Ovary (tissue), 9 donors: ENCODE results near the gene RERE. TPM values are rescaled to one million over a fixed set of nuclear protein-coding genes. Genes with fewer than 3 reads are reported as not detected.

Experiments
- DNase-seq, 5 donors: peaks; one replicate each; pipeline ENCODE4 v3.0.0-alpha.2; 2019 to 2020
- H3K27ac ChIP-seq, 2 donors: fragments of 200-600 bp; one replicate each; pipeline versions ENCODE4 v1.5.1 to v1.8.0; 2019 to 2022
- H3K27me3 ChIP-seq: fragments of 200-600 bp; one replicate; pipeline ENCODE4 v1.8.0; 2022
- H3K36me3 ChIP-seq: fragments of 200-600 bp; sonication (generic); one replicate; pipeline ENCODE4 v1.5.1; 2019
- H3K4me1 ChIP-seq: one replicate; pipeline ENCODE4 v1.8.1; 2013; ENCODE audit warnings: mild to moderate bottlenecking, moderate library complexity; ENCODE audit not compliant: insufficient read depth
- H3K4me3 ChIP-seq: fragments of 200-600 bp; sonication (generic); one replicate; pipeline ENCODE4 v1.5.1; 2017
- H3K9me3 ChIP-seq, 2 donors: fragments of 200-600 bp in 1 of 2; sonication (generic) in 1 of 2; one replicate each; pipeline versions ENCODE4 v1.5.1 to v1.8.1; 2013 to 2019; ENCODE audit warnings: mild to moderate bottlenecking in 1 of 2, moderate library complexity in 1 of 2
- CTCF ChIP-seq, 3 donors: fragments of 450-650 bp in 2 of 3; fragments of 200-600 bp in 1 of 3; IDR thresholded peaks; one replicate each; pipeline versions ENCODE4 v1.5.1 to v1.8.0; 2016 to 2022; ENCODE audit warnings: antibody characterized with exemption in 3 of 3, mild to moderate bottlenecking in 1 of 3
- EP300 ChIP-seq: sonication (generic); formaldehyde crosslinking; IDR thresholded peaks from one replicate; pipeline ENCODE4 v1.6.1; 2017; ENCODE audit warnings: antibody characterized with exemption
- POLR2A ChIP-seq: fragments of 450-650 bp; IDR thresholded peaks from one replicate; pipeline ENCODE4 v1.6.1; 2017; ENCODE audit warnings: antibody characterized with exemption, mild to moderate bottlenecking, moderate library complexity
- WGBS, 3 donors: extraction: QIAGEN DNeasy Blood & Tissue Kit in 1 of 3; methylation state at CpG; one replicate each; pipeline versions ENCODE4 v1.1.5 to v1.1.7; 2013 to 2017; 5-methylcytosine and 5-hydroxymethylcytosine counted together
- intact Hi-C, 4 donors: fragments of 100-400 bp; cut with DNase I; formaldehyde crosslinking; loops; one replicate each; pipeline versions ENCODE4 v1.11.0 to v1.15.1; 2022 to 2023
- polyA plus RNA-seq, 2 donors: library from polyadenylated mRNA; stranded (reverse); fragments of 200-250 nt in 1 of 2; fragments of 350-450 nt in 1 of 2; fragmentation: Illumina TruSeq in 1 of 2; extraction: RNeasy Lipid Tissue Mini Kit (QIAGEN cat#74804) in 1 of 2; gene quantifications; one replicate each; pipeline ENCODE4 v1.2.3, GENCODE V29; 2013 to 2014
- total RNA-seq, 7 donors: library from RNA; depleted of rRNA in 2 of 7; stranded (reverse); fragments of >200 nt in 2 of 7; fragmentation: NEBNext Ultra II Directional in 3 of 7; extraction: Animal tissue kit (Norgen Biotek cat#: 25700) in 3 of 7; gene quantifications; one replicate each; pipeline versions ENCODE4 v1.1.0 to v1.2.4, GENCODE V29; 2016 to 2023
- donor health status: DM: no; HTN: no; CAD: no; lungs with moderate emphysema.
- donor health status: DM: no; HTN: no; CAD: no.
- donor health status: Bipolar disorder and iron deficiency.
- donor health status: DM: yes; HTN: yes; CAD: no.
- donor health status: DM: no; HTN: no; CAD: no.
- donor health status: DM: yes; HTN: yes; CAD: no.

RERE gene
- total and polyA plus RNA-seq, 9 donors, result 36.7 to 119 (median 114) TPM

GRCh38 chr1:8429549-8430110 is 387.8 kb downstream of the RERE start:
- TF ChIP-seq EP300 (no peak), CTCF (IDR thresholded peaks at IDR 0.05) (no peak), POLR2A (no peak)
- Histone ChIP-seq H3K4me1 (peaks cover 7% of the 10 kb centered on the region), H3K9me3 (no peaks in the 10 kb centered on the region), H3K36me3 (no peaks in the 10 kb centered on the region), H3K27ac (no peak overlapping the region), H3K4me3 (no peak overlapping the region), H3K27me3 (no peaks in the 10 kb centered on the region)
- no peak for DNase-seq
- WGBS, 3 donors, result 90 to 92% (median 90%) methylated on average over 2 of the region's 2 CpGs
- intact Hi-C loops, result no loop called here

- Histone ChIP-seq H3K4me1 (peaks cover 10% of the 10 kb centered on the region), H3K36me3 (no peaks in the 10 kb centered on the region), H3K27ac (no peak overlapping the region), H3K27me3 (no peaks in the 10 kb centered on the region), H3K4me3 (no peak overlapping the region), H3K9me3 (no peaks in the 10 kb centered on the region)
- 87 to 90% (median 90%) methylated on average over 5 of the region's 5 CpGs for WGBS, 3 donors
- intact Hi-C loops, result no loop called here
- TF ChIP-seq EP300 (no peak), CTCF (IDR thresholded peaks at IDR 0.05) (no peak), POLR2A (no peak)
- DNase-seq, result no peak
Observed at GRCh38 chr1:8428441-8428840, 389.0 kb downstream of the RERE start.

GRCh38 chr1:8427986-8428385 is 389.5 kb downstream of the RERE start:
- 85 to 96% (median 89%) methylated on average over 5 of the region's 5 CpGs for WGBS, 3 donors
- H3K4me1 ChIP-seq, result peaks cover 10% of the 10 kb centered on the region
- TF ChIP-seq POLR2A, result no peak
- no peak for TF ChIP-seq EP300
- TF ChIP-seq CTCF (IDR thresholded peaks at IDR 0.05), result no peak
- H3K36me3 ChIP-seq, result no peaks in the 10 kb centered on the region
- no peaks in the 10 kb centered on the region for H3K27me3 ChIP-seq
- no peak for DNase-seq
- no peak overlapping the region for H3K27ac ChIP-seq
- intact Hi-C loops, result no loop called here
- no peaks in the 10 kb centered on the region for H3K9me3 ChIP-seq
- H3K4me3 ChIP-seq, result no peak overlapping the region

GRCh38 chr1:8427493-8427892 is 389.9 kb downstream of the RERE start:
- WGBS, 3 donors, result 85 to 87% (median 86%) methylated on average over 5 of the region's 5 CpGs
- Histone ChIP-seq H3K27me3 (no peaks in the 10 kb centered on the region), H3K27ac (no peak overlapping the region), H3K4me3 (no peak overlapping the region), H3K4me1 (peaks cover 10% of the 10 kb centered on the region), H3K9me3 (no peaks in the 10 kb centered on the region), H3K36me3 (no peaks in the 10 kb centered on the region)
- TF ChIP-seq EP300, result no peak
- no peak for TF ChIP-seq POLR2A
- no peak for TF ChIP-seq CTCF (IDR thresholded peaks at IDR 0.05)
- no peak for DNase-seq
- intact Hi-C loops, result no loop called here
